HCT116 (cell line): ENCODE data around the gene LCE6A. TPM values are rescaled to one million over a fixed set of nuclear protein-coding genes. Genes with fewer than 3 reads are reported as not detected.

Experiments
- ATAC-seq: fragments of 200-7000 bp; cut with Tn5 transposase; 2 replicates; pipeline ENCODE4 v1.9.1; 2020; ENCODE audit warnings: mild to moderate bottlenecking, moderate library complexity
- BruUV-seq: library from RNA; stranded (reverse); fragments of 400-500 nt; replicated peaks from 2 replicates; lab custom pipeline; 2021; lab: Mats Ljungman, UMichigan
- CTCF ChIA-PET: fragments of 300-600 bp; sonication (Branson Sonifier 250); formaldehyde crosslinking; loops from one replicate; lab custom pipeline; 2021; ENCODE audit warnings: antibody characterized with exemption; lab: Charles Lee
- POLR2A ChIA-PET: fragments of 300-600, 350-600 bp; sonication (Branson Sonifier 250); formaldehyde crosslinking; loops from one replicate; lab custom pipeline; 2021; ENCODE audit warnings: antibody characterized with exemption; lab: Charles Lee
- RAD21 ChIA-PET, 2 experiments: fragments of 300-600 bp; sonication (Branson Sonifier 250); formaldehyde crosslinking; loops; one replicate each; lab custom pipeline; 2023; ENCODE audit warnings: low total read pairs in 2 of 2; ENCODE audit not compliant: uncharacterized antibody in 2 of 2, unreplicated experiment in 2 of 2, low non-redundant PET in 1 of 2; lab: Charles Lee
- DNase-seq: peaks from one replicate; pipeline ENCODE4 v3.0.0-alpha.2; 2010; ENCODE audit warnings: low read depth, low spot score
- H2AFZ ChIP-seq: fragments of 200-600 bp; shearing (Covaris generic), sonication (generic); 2 replicates; pipeline ENCODE4 v1.6.1; 2017; ENCODE audit warnings: low read depth, mixed run types, mixed read lengths, antibody characterized with exemption, low read length; ENCODE audit not compliant: poor library complexity, severe bottlenecking
- H3K27ac ChIP-seq: 2 replicates; pipeline ENCODE4 v1.5.1; 2012; ENCODE audit warnings: low read depth, low read length
- H3K27me3 ChIP-seq: fragments of 200-600 bp; sonication (generic); 2 replicates; pipeline ENCODE4 v1.6.1; 2016; ENCODE audit warnings: mixed run types, low read length, mixed read lengths; ENCODE audit not compliant: insufficient read depth
- H3K36me3 ChIP-seq, 2 experiments: fragments of 200-500 bp in 1 of 2; fragments of 200-600 bp in 1 of 2; sonication (Bioruptor generic) in 1 of 2; sonication (generic) in 1 of 2; 2 replicates each; pipeline versions ENCODE4 v1.5.1 to v1.6.1; 2014 to 2016; ENCODE audit warnings: low read length in 2 of 2, inconsistent platforms in 1 of 2, mixed read lengths in 1 of 2, mixed run types in 1 of 2; ENCODE audit not compliant: insufficient read depth in 2 of 2, control insufficient read depth in 1 of 2
- H3K4me1 ChIP-seq, 2 experiments: fragments of 200-600 bp in 1 of 2; sonication (generic) in 1 of 2; 2 replicates each; pipeline versions ENCODE4 v1.5.1 to v1.6.1; 2012 to 2017; ENCODE audit warnings: low read length in 2 of 2, inconsistent platforms in 1 of 2, mild to moderate bottlenecking in 1 of 2, mixed read lengths in 1 of 2, mixed run types in 1 of 2, moderate library complexity in 1 of 2; ENCODE audit not compliant: insufficient read depth in 2 of 2, control insufficient read depth in 1 of 2
- H3K4me2 ChIP-seq: fragments of 200-600 bp; sonication (generic); 2 replicates; pipeline ENCODE4 v1.6.1; 2017; ENCODE audit warnings: mixed run types, low read length, mixed read lengths
- H3K4me3 ChIP-seq, 2 experiments: fragments of 200-600 bp in 1 of 2; sonication (generic) in 1 of 2; replicated peaks in 1 of 2; 2 replicates each; pipeline ENCODE4 v1.5.1; 2011 to 2016; ENCODE audit warnings: low read length in 2 of 2, control low read depth in 1 of 2, low read depth in 1 of 2, mild to moderate bottlenecking in 1 of 2, mixed read lengths in 1 of 2, mixed run types in 1 of 2
- H3K79me2 ChIP-seq: fragments of 200-600 bp; sonication (generic); 2 replicates; pipeline ENCODE4 v1.6.1; 2017; ENCODE audit warnings: mild to moderate bottlenecking, mixed run types, low read length, moderate library complexity, mixed read lengths; ENCODE audit not compliant: insufficient read depth
- H3K9ac ChIP-seq: fragments of 200-600 bp; sonication (generic); 2 replicates; pipeline ENCODE4 v1.6.1; 2016; ENCODE audit warnings: low read length, mixed read lengths
- H3K9me2 ChIP-seq: fragments of 200-600 bp; sonication (generic), shearing (Covaris generic); 2 replicates; pipeline ENCODE4 v1.6.1; 2017; ENCODE audit warnings: mixed run types, mild to moderate bottlenecking, moderate library complexity; ENCODE audit not compliant: insufficient read depth
- H3K9me3 ChIP-seq, 2 experiments: fragments of 200-500 bp in 1 of 2; fragments of 200-600 bp in 1 of 2; sonication (Bioruptor generic) in 1 of 2; sonication (generic) in 1 of 2; 2 replicates each; pipeline ENCODE4 v1.6.1; 2014 to 2017; ENCODE audit warnings: low read length in 2 of 2, mixed read lengths in 2 of 2, inconsistent platforms in 1 of 2, low read depth in 1 of 2, mild to moderate bottlenecking in 1 of 2, mixed run types in 1 of 2, moderate library complexity in 1 of 2; ENCODE audit not compliant: control insufficient read depth in 1 of 2, insufficient read depth in 1 of 2
- H4K20me1 ChIP-seq: fragments of 200-600 bp; sonication (generic), shearing (Covaris generic); 2 replicates; pipeline ENCODE4 v1.6.1; 2017; ENCODE audit warnings: mixed run types, mild to moderate bottlenecking, moderate library complexity; ENCODE audit not compliant: insufficient read depth
- ATF3 ChIP-seq: IDR thresholded peaks from 2 replicates; pipeline ENCODE4 v1.6.1; 2012
- CTCF ChIP-seq, 3 experiments: fragments of 200-600 bp in 1 of 3; sonication (generic) in 1 of 3; IDR thresholded peaks in 2 of 3; conservative IDR thresholded peaks in 1 of 3; 2 replicates each; pipeline ENCODE4 v1.5.1; 2012 to 2017; ENCODE audit warnings: low read depth in 2 of 3, low read length in 2 of 3, antibody characterized with exemption in 1 of 3, borderline replicate concordance in 1 of 3, control low read depth in 1 of 3, mild to moderate bottlenecking in 1 of 3, mixed read lengths in 1 of 3, mixed run types in 1 of 3, moderate library complexity in 1 of 3; ENCODE audit not compliant: insufficient read depth in 1 of 3
- EGR1 ChIP-seq: IDR thresholded peaks from 2 replicates; pipeline ENCODE4 v1.6.1; 2012; ENCODE audit warnings: low read depth
- ELF1 ChIP-seq: IDR thresholded peaks from 2 replicates; pipeline ENCODE4 v1.6.1; 2012; ENCODE audit warnings: low read depth, borderline replicate concordance
- EZH2 ChIP-seq: fragments of 200-600 bp; sonication (generic); IDR thresholded peaks from 2 replicates; pipeline ENCODE4 v1.6.1; 2017; ENCODE audit warnings: antibody characterized with exemption, mixed run types
- EZH2phosphoT487 ChIP-seq: fragments of 200-600 bp; IDR thresholded peaks from 2 replicates; pipeline ENCODE4 v1.6.1; 2018; ENCODE audit warnings: antibody characterized with exemption, borderline replicate concordance
- FOSL1 ChIP-seq: IDR thresholded peaks from 2 replicates; pipeline ENCODE4 v1.6.1; 2012; ENCODE audit warnings: low read depth
- JUND ChIP-seq: IDR thresholded peaks from 2 replicates; pipeline ENCODE4 v1.6.1; 2012
- MAX ChIP-seq: IDR thresholded peaks from 2 replicates; pipeline ENCODE4 v1.6.1; 2012
- POLR2A ChIP-seq: IDR thresholded peaks from 2 replicates; pipeline ENCODE4 v1.7.0; 2011; ENCODE audit warnings: borderline replicate concordance; ENCODE audit not compliant: insufficient read depth, insufficient read length; ENCODE audit errors: extremely low read depth
- POLR2AphosphoS5 ChIP-seq: IDR thresholded peaks from 2 replicates; pipeline ENCODE4 v1.6.1; 2011; ENCODE audit warnings: mild to moderate bottlenecking, low read depth, low read length, moderate library complexity
- REST ChIP-seq: IDR thresholded peaks from 2 replicates; pipeline ENCODE4 v1.6.1; 2012; ENCODE audit warnings: low read depth
- SIN3A ChIP-seq: IDR thresholded peaks from 2 replicates; pipeline ENCODE4 v1.6.1; 2012; ENCODE audit warnings: low read depth
- SP1 ChIP-seq: IDR thresholded peaks from 2 replicates; pipeline ENCODE4 v1.6.1; 2012; ENCODE audit warnings: low read depth
- SRF ChIP-seq: IDR thresholded peaks from 2 replicates; pipeline ENCODE4 v1.6.1; 2012; ENCODE audit warnings: low read depth
- TCF7L2 ChIP-seq: IDR thresholded peaks from 2 replicates; pipeline ENCODE4 v1.7.0; 2011; ENCODE audit warnings: borderline replicate concordance, inconsistent platforms; ENCODE audit not compliant: insufficient read depth, insufficient read length; ENCODE audit errors: extremely low read depth
- YY1 ChIP-seq: IDR thresholded peaks from 2 replicates; pipeline ENCODE4 v1.6.1; 2011; ENCODE audit warnings: low read length, low read depth, moderate library complexity, mild to moderate bottlenecking; ENCODE audit not compliant: insufficient replicate concordance; ENCODE audit errors: extremely low read depth
- ZBTB33 ChIP-seq: IDR thresholded peaks from 2 replicates; pipeline ENCODE4 v1.6.1; 2011; ENCODE audit warnings: mild to moderate bottlenecking, low read length, moderate library complexity; ENCODE audit not compliant: insufficient replicate concordance; ENCODE audit errors: extremely low read depth
- ZFX ChIP-seq: fragments of 450-650 bp; IDR thresholded peaks from 2 replicates; pipeline ENCODE4 v1.6.1; 2017
- ZNF274 ChIP-seq: fragments of 200-500 bp; sonication (Bioruptor generic); IDR thresholded peaks from 2 replicates; pipeline ENCODE4 v1.6.1; 2014; ENCODE audit warnings: mild to moderate bottlenecking, low read depth, low read length, inconsistent platforms
- intact Hi-C: fragments of 100-400 bp; cut with micrococcal nuclease; formaldehyde crosslinking; loops from 2 replicates; pipeline ENCODE4 v1.10.0; 2022
- total RNA-seq: library from RNA; stranded (reverse); gene quantifications from one replicate; pipeline ENCODE4 v1.2.1, GENCODE V29; 2021; ENCODE audit not compliant: unreplicated experiment

LCE6A gene
- total RNA-seq, 1 experiment from 2014 or later: not detected

GRCh38 chr1:152880316-152880715 lies 37.7 kb downstream of the LCE6A start:
- no peaks in the 10 kb centered on the region for H3K36me3 ChIP-seq
- no peak overlapping the region for H3K9ac ChIP-seq
- no peak overlapping the region for H3K27ac ChIP-seq
- peaks cover 14% of the 10 kb centered on the region; the same call in 1 of the 2 replicates for H3K27me3 ChIP-seq
- RAD21 ChIA-PET: no interaction called here
- H3K79me2 ChIP-seq: no peaks in the 10 kb centered on the region
- no peak for ATAC-seq
- POLR2A ChIA-PET: no interaction called here
- intact Hi-C loops: no loop called here
- BruUV-seq: no TSS peak
- H2AFZ ChIP-seq: no peak overlapping the region
- no peaks in the 10 kb centered on the region for H3K9me2 ChIP-seq
- CTCF ChIA-PET: no interaction called here
- no peaks in the 10 kb centered on the region for H4K20me1 ChIP-seq
- H3K4me1 ChIP-seq: no peaks in the 10 kb centered on the region
- H3K4me3 ChIP-seq: no peak overlapping the region
- TF ChIP-seq ELF1: no peak
- TF ChIP-seq ZBTB33: no peak
- no peak for TF ChIP-seq EZH2phosphoT487
- TF ChIP-seq REST: no peak
- no peak for TF ChIP-seq ZFX
- TF ChIP-seq MAX: no peak
- no peak for TF ChIP-seq TCF7L2
- no peak for TF ChIP-seq POLR2A
- no peak for TF ChIP-seq EZH2
- TF ChIP-seq JUND: no peak
- TF ChIP-seq POLR2AphosphoS5: no peak
- TF ChIP-seq ZNF274: no peak
- no peak for TF ChIP-seq SP1
- no peak for TF ChIP-seq FOSL1
- no peak for TF ChIP-seq EGR1
- TF ChIP-seq CTCF (IDR thresholded peaks at IDR 0.05 in 2 of 3, conservative IDR thresholded peaks at IDR 0.05 in 1 of 3; ENCODE audit: borderline replicate concordance in 1 of 3, insufficient read depth in 1 of 3, low read depth in 2 of 3, low read length in 2 of 3): no peak
- no peak for TF ChIP-seq ATF3
- no peak for TF ChIP-seq SIN3A
- no peak for TF ChIP-seq YY1
- TF ChIP-seq SRF: no peak
- no peak overlapping the region for H3K4me2 ChIP-seq
- no peak for DNase-seq
- H3K9me3 ChIP-seq: no peaks in the 10 kb centered on the region
